GM10248 (cell line): ENCODE results near the gene TRABD.
"Not testable (repeated sequence)": the region's sequence is repeated elsewhere in the genome, so short reads cannot be mapped to it uniquely, and the experiment has no call there.

ENCODE experiments used
- CTCF ChIA-PET: fragments of 300-600 bp; sonication (Branson Sonifier 250); formaldehyde crosslinking; extraction: SDS; loops from one replicate; lab custom pipeline; 2021; ENCODE audit warnings: antibody characterized with exemption; lab: Yijun Ruan, JAX
- POLR2A ChIA-PET: fragments of 350-650 bp; sonication (Branson Sonifier 250); formaldehyde crosslinking; extraction: SDS; loops from one replicate; lab custom pipeline; 2020; ENCODE audit warnings: antibody characterized with exemption; lab: Yijun Ruan, JAX
- DNase-seq: peaks from one replicate; pipeline ENCODE4 v3.0.0; 2012; ENCODE audit errors: extremely low spot score
- TF ChIP-seq, protein P1 (sequence below): IDR thresholded peaks from 2 replicates; pipeline ENCODE4 v1.5.1; 2012; ENCODE audit warnings: mild to moderate bottlenecking, low read depth; ENCODE audit errors: extremely low read depth, missing control alignments, control extremely low read depth

TRABD gene

DNA sequence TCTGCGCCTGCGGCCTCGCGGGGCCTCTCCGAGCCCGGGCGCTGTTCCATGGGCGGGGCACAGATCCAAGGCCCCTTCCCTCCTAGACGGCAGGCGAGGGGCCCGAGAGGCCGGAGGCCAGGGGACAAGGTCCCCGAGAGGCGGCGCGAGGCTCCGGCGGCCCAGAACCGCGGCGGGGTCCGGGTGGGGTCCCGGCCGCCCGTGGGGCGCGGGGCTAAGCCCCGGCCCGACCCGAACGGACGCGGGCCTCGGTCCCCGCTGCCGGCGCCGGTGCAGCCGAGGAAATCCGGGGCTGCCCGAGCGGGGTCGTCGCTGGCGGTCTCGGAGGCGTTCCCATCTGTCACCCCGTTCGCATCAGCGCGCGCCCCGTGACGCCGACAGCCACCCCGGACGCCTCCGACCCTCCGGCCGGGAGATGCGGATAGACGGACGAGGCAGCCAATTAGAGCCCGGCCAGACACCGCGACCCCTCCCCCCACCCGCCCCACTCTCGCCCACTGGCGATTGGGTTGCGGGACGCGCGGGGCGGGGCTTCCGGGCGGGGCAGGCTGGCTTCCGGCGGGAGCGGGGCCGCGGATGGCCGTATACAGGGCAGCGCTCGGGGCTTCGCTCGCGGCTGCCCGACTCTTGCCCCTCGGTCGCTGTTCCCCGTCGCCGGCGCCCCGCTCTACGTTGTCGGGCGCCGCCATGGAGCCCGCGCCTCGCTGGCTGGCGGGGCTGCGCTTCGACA, 14.9 kb downstream of the TRABD start, which contains the start of gene SELENOO:
SELENOO (plus strand) TSS at position 551 of the 730 bp plus-strand sequence; CDS start at position 577, 26 bp downstream.
- CTCF ChIA-PET = interaction anchor here (0.9 kb wide), 1 partner anchor 10 kb away, joined by 4 read pairs; no protein-coding TSS in a partner anchor
- DNase-seq = peak; percentile 99
- TF ChIP-seq, protein P1, sequence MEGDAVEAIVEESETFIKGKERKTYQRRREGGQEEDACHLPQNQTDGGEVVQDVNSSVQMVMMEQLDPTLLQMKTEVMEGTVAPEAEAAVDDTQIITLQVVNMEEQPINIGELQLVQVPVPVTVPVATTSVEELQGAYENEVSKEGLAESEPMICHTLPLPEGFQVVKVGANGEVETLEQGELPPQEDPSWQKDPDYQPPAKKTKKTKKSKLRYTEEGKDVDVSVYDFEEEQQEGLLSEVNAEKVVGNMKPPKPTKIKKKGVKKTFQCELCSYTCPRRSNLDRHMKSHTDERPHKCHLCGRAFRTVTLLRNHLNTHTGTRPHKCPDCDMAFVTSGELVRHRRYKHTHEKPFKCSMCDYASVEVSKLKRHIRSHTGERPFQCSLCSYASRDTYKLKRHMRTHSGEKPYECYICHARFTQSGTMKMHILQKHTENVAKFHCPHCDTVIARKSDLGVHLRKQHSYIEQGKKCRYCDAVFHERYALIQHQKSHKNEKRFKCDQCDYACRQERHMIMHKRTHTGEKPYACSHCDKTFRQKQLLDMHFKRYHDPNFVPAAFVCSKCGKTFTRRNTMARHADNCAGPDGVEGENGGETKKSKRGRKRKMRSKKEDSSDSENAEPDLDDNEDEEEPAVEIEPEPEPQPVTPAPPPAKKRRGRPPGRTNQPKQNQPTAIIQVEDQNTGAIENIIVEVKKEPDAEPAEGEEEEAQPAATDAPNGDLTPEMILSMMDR = no peak
- POLR2A ChIA-PET = interaction anchor here (0.6 to 1.4 kb wide), 2 partner anchors 9 to 107 kb away, joined by 4 read pairs; partner anchors contain the start of gene PLXNB2

GRCh38 chr22:50201191-50202129, 15.7 kb downstream of the TRABD start:
- ChIA-PET POLR2A (interaction anchor here (1.4 kb wide), 1 partner anchor 10 kb away, joined by 4 read pairs; no protein-coding TSS in a partner anchor), CTCF (interaction anchor here (0.8 to 0.9 kb wide), 2 partner anchors 11 to 28 kb away, joined by 3 to 4 read pairs; no protein-coding TSS in a partner anchor)
- TF ChIP-seq, protein P1 = no peak
- DNase-seq = no peak

DNA sequence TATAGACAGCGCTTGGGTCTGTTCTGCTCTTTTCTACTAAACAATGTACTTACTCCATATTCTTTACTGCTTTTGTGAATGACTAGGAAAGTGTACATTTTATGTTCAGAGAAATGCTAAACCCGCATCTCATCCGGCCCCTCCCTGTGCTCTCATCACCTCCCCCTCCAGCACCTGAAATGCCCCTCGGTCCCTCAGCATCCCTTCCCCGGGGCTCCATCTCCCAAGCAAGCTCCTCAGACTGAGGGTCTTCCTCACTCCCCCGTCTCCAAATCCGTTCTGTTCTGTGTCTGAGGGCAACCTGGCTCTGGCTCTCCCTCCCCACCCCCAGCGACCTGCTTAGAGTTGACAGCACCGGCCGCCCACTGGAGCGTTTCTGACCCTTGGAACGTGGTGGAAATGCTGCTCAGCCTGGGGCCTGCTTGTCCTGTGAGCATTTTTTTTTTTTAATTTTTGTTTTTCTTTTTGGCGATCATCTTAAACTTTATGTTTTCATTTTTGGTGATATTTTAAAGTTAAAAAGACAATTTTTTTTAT, 16.5 kb downstream of the TRABD start:
- TF ChIP-seq, protein P1 = no peak
- ChIA-PET CTCF (no interaction called here), POLR2A (interaction anchor here (1.4 kb wide), 1 partner anchor 11 kb away, joined by 4 read pairs; no protein-coding TSS in a partner anchor)

DNA sequence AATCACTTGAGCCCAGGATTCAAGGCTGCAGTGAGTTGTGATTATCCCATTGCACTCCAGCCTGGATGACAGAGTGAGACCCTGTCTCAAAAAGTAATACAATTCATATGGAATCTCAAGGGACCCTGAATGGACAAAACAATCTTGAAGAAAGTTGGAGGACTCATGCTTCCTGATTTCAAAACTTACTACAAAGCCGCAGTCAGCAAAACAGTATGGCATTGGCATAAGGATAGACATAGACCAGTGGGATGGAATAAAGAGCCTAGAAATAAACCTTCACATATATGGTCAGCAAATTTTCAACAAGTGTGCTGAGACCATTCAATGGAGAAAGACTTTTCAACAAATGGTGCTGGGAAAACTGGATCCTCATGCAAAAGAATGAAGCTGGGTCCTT, 17.6 kb downstream of the TRABD start:
- TF ChIP-seq, protein P1 = no peak
- POLR2A ChIA-PET = no interaction called here
- DNase-seq = no peak
- CTCF ChIA-PET = no interaction called here

More for the DNA sequence above, 16.5 kb downstream of the TRABD start:
- no peak for DNase-seq

GRCh38 chr22:50204571-50204970, 18.9 kb downstream of the TRABD start:
- TF ChIP-seq, protein P1 = no peak
- POLR2A ChIA-PET = no interaction called here
- CTCF ChIA-PET = no interaction called here
- DNase-seq = no peak

GRCh38 chr22:50204998-50205397, 19.3 kb downstream of the TRABD start:
- POLR2A ChIA-PET, DNase-seq, CTCF ChIA-PET: not testable (repeated sequence)
